M059J (cell line): ENCODE measurements around the gene CPNE4. TPM values are rescaled to one million over a fixed set of nuclear protein-coding genes. Genes with fewer than 3 reads are reported as not detected.

Experiments
- DNase-seq: peaks from one replicate; pipeline ENCODE4 v3.0.0-alpha.2; 2012; ENCODE audit warnings: low read depth
- total RNA-seq: library from RNA; depleted of rRNA; stranded (reverse); fragments of >200 nt; shearing (Covaris generic); gene quantifications from 2 replicates; pipeline ENCODE4 v1.2.3, GENCODE V29; 2014

Gene CPNE4
- total RNA-seq, 1 experiment from 2014 or later = 0.32 TPM

DNA sequence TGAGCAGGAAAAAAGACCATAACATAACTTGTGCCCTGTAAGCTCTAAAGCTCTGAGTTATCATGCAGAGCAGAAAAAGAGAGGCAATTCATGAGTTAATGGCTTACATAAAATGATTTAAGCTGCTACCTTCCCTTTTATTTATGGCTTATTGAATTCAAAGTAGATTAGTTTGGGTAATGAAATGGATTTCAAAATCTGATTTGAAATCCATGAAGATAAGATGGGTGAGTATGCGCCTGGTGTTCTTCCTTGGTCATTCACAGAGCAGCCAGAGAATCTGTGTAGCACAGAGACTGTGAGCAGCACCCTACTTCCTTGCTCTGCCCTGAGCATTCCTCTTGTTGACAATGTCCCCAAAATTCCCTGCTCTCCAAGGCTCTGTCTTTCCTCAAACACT, 495.8 kb downstream of the CPNE4 start:
- no peak for DNase-seq

DNA sequence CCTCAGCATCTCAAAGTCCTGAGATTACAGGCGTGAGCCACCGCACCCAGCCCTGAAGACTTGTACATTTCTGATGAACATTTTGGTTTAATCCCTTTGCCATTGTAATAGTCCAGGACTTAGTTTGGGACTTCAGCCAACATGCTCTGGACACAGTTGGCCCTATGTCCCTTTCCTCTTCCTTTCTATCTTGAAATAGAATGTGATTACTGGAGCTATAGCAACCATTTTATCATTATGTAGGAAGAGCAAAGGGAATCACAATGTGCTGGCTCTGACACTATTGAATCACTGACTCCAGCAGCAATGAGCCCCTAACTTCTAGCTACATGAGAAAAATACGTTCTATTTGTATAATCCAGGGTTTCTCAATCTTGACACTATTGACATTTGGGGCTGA, 497.3 kb downstream of the CPNE4 start:
- no peak for DNase-seq

DNA sequence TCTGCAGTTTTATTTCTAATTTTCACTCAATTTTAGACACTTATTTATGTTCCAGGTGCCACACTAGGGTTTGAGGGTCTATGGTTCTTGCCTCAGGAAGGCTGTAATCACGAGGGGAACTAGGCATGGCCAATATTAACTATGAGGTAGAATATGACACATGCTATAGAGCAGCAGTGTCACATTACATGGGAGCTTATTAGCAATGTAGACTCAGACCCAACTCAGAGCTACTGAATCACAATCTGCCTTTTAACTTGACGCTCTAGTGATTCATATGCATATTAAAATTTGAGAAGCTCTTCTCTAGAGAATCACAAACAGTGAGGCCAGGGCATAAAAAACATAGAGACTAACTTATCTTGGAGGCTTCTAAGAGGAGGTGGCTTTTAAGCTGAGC, 499.2 kb downstream of the CPNE4 start:
- peak; percentile 77 for DNase-seq

DNA sequence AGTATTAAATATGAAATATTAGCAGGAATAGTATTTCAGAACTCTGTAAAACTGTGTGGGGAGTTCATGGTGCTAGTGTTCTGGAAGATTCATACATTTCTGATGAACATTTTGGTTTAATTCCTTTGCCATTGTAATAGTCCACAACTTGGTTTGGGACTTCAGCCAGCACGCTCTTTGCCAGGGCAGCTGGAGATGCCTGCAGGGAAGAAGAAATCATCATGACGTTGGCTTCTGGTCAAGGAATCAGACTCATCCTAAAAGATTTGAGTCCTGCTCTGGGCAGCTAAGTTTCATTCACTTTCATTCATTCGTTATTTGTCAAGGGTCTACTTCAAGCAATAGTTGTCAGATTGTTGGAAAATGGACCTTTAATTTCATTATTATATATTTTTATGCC, 499.7 kb downstream of the CPNE4 start:
- DNase-seq = peak; percentile 83

DNA sequence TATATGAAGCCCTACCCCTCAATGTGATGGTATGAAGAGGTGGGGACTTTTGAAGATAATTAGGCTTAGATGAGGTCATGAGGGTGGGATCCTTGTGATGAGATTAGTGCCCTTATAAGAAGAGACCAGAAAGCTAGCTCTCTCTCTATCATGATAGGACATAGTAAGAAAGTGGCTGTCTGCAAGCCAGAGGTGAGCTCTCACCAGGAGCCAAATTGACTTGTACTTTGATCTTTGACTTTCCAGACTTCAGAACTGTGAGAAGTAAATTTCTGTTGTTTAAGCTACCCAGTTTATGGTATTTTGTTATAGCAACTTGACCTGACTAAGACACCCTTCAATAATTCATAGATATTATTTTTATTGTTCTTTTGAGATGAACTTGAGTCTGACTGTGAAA, 502.2 kb downstream of the CPNE4 start:
- no peak for DNase-seq

DNA sequence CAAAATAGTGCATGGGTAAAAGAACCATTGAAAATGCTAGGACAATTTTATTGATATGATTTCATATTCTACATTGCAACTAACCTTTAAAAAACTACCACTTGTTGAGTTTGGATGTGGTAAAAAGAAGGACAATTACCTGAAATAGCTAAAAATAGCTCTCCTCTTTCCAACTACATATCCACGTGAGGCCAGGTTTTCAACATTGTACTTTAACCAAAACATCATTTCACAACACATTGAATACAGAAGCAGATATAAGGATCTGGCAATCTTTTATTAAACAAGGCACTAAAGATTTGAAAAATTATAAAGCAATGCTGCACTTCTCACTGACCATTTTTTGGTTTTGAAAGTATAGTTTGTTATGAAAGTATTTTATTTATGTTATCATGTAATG, 504.0 kb downstream of the CPNE4 start:
- no peak for DNase-seq

DNA sequence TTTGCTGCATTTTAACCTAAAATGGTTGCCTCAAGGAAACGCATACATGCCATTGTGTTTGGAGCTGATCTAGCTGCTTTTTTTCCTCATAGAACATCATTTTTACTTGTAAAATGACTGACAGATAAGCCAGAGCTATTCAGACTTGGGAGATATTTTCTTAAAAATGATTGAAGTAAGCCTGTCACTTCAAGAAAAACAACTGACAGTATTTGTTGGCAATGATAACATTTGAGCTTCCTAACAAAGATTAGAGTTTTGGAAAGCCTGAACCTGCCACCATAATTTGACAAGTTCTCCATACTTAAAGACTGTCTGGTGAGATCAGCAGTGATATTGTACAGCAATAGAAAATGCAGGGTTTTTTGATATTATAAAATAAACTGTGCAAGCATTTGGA, 504.4 kb downstream of the CPNE4 start:
- no peak for DNase-seq

DNA sequence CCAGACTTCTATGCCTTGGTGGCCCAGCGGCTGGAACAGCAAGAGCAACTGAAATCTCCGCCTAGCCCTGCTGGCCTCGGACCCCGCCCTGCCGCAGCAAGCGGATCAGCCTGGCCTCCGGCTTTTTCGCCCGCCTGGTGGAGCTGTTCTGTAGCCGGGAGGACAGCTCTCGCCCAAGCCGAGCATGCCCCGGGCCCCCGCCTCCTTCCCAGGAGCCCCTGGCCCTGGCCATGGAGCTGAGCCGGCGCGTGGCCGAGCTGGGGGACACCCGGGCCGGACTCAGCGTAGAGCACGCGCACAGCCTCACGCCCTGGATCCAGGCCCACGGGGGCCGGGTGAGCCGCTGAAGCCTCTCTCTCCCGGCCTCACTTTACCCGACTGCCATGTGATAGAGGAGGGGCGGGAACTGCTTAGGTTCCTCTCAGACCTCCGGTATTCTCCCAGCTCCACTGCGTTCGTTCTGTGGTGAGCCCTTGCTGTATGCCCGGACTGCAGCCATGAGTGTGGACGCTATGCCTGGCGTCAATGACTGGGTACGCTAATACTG, 507.9 kb downstream of the CPNE4 start:
- DNase-seq = peak; percentile 19

DNA sequence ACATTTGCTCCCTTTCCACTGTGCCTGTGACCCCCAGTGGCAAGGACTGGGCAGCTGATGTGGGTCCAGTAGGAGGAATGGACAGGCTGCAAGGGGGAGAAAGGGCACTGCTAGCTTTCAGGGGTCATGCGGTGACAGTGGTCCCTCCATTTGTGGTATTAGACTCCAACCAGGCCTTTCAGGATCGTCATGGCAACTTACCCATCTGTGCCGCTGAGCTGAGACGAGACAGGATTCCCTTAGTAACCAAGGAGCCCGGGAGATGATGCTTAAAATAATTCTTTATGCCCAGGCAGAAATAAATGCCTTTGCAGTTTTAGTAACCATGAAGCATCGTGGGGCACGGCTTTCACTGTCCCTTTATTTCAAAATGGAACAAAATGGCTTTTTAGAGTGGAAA, 516.1 kb downstream of the CPNE4 start:
- no peak for DNase-seq

DNA sequence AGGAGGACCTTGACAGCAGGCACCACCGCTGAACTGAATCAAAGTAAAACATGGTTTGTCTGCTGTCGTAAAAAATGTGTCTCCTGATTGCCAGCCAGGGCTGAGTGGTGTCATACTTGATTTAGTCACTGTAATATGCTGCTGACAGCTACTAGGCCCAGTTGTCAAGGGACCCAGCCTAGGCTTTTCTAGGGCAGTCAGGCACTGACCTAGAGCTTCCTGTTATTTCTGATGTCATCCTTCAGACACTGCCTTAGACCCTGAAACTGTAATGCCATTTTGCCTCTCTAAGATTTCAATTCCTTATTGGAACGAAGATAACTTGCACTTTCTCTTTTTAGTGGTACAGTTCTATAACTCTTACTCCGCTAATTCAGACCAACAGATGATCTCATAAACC, 529.4 kb downstream of the CPNE4 start:
- peak; percentile 7 for DNase-seq

DNA sequence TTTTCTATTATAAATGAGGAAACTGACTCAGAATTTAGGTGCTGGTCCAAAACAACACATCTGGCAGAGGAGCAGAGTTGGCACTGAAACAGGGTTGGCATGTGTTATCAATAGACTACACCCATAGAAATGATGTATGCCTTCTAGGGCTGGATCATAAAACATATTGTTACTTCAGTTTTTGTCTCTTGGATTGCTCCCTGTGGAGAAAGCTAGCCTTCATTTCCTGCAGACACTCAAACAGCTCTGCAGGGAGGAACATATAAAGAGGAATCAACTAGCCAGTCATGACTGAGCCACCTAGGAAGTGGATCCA, 531.5 kb downstream of the CPNE4 start:
- DNase-seq = peak; percentile 8

DNA sequence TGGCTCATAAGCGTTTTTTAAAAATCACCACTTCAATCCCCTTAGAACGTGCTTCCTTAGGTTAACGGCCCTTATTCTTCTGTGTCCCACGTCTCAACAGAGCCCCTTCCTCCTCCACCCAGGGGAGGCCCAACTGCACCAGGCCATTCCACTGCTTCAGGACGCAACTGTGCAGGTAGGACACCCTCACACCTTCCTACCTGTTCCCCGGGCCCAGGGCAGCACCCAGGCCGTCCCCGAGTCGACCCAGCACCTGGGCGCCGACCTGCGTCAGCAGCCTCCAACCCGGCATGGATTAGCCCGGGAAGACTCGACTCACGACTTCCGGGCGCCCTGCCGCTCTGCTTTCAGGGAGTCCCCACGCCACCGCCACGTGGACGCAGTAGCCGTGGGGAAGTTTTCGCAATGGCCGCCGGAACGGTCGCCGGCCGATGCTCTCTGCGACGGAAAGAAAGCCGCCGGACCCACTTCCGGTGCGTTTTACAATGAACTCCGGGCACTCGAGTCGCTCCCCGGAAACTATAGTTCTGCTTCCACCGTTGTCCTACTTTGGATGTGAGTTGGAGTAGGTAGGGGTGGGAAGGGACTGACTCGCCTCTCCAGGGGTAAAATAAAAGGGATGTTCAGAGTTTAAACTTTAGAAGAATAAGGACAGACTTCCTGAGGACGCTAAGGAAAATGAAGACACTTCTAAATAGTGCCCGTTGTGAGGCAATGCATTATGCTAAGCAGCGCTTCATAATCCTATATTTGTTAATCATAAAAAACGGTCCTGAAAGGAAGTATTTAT, 532.1 kb downstream of the CPNE4 start, which contains the start of gene MRPL3:
Gene MRPL3, minus strand, starts transcription at position 442 of the 790 bp plus-strand sequence. Its CDS starts 150 bp downstream, at position 292.
- DNase-seq = peak; percentile 90

DNA sequence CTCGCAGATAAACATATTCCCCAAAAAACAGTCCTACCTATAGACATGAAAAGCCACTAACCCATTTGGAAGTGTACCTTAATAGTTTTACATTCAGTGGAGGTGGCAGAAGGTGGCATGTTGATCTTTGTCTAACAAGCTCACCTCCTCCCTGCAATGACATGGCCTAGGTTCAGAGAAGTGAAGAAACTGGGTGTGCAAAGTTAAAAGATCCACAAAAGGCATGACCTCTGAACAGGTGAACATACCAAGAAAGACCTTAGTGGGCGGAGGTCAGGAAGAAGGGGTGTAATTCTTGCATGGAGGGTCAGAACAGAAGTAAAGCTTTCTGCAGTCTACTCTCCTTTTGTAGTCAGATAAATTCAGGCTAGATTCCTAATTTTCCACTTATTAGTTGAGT, 532.9 kb downstream of the CPNE4 start:
- peak; percentile 2 for DNase-seq

DNA sequence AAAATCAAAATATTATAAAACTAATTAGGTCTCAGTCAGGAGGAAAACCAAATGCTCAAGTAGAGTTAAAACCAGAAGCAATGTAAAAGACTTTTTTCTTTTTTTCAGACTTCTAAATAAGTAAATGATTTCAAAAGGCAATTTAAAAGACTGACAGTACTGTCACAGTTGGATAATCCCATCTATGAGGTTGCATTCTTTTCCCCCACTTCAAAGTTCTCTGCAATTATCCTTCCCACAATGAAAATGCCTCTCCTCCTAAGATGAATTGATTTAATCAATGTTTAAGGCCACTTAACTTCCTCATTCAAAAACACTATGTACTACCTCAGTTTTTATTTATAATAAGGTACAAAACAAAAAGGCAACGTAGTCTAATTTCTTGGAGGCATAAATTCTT, 540.1 kb downstream of the CPNE4 start:
- DNase-seq = no peak

DNA sequence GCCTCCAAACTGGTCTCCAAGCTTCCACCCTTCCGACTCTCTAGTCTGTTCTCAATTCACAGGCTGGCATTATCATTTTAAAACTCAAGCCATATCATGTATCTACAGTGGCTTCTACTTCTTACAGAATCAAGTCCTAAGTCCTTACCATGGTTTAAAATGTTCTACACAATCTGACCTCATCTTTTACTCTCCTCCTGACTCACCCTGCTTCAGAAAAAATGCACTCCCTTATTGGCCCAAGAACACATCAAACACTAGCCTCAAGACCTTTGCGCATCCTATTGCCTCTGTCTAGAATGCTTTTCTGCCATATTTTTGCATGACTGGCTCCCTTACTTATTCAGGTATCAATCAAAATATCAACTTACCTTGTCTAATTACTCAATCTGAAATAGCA, 543.0 kb downstream of the CPNE4 start:
- peak; percentile 5 for DNase-seq

DNA sequence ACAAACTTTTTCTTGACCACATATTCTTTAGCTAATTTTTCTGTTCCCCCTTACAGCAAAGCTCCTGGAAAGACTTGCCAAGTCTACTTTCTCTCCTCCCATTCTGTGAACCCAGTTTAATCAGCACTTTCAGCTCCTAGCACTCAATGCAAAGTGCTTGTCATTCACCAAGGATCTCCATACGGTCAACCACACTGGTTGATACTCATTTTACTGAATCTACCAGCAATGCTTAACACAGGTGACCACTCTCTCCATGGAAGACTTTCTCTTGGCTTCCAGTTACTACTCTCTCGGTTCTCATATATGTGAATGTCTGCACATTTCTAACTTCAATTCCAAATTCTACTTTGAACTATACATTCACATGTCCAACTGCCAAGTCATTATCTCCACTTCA, 543.7 kb downstream of the CPNE4 start:
- no peak for DNase-seq

DNA sequence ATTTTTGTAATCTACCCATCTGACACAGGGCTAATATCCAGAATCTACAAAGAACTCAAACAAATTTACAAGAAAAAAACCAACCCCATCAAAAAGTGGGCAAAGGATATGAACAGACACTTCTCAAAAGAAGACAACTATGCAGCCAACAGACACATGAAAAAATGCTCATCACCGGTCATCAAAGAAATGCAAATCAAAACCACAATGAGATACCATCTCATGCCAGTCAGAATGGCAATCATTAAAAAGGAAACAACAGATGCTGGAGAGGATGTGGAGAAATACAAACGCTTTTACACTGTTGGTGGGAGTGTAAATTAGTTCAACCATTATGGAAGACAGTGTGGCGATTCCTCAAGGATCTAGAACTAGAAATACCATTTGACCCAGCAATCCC, 548.3 kb downstream of the CPNE4 start:
- DNase-seq = peak; percentile 3

DNA sequence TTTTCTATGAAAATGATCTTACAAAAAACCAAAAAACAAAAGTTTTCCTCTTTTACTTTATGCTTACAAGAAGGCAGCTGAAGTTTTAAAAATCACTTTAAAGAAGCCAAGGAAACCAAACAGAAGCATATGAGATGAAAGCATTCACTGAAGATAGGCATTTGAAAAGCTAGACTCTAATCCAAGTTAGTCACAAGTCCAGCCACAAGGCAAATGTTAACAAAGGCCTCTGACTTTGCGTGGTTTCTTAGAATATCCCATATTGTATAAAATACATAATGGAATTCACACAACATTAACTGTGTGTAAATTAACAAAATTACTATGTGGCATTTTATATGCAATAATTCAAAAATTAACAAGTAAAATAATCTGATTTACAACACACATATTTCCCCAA, 549.7 kb downstream of the CPNE4 start:
- no peak for DNase-seq

DNA sequence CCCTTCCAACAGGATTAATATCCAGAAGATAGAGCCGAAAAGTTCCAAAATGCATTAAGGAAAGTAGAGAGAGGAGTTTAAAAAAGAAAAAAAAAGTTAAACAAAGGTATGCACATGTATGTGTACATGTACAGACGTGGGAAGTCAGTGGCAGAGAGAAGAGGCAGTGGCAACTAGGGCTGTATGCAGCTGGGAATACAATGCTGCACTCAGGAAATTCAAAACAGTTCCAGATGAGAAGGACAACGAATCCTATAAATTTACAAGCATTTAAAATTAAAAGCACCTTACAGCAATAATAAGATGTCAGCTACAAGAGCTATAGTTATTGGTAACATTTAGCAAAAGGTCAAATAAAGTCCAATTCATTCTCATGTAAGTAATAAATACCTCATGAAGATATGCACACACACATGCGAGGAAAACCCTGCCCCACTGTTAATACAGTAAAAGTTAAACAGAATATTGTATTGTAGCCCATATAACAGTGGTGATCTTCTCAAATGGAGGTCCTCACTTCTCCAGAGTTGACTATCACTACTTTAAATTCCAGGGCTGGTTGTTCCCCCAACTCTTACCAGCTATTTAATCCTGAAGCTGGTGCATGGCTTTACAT, 550.2 kb downstream of the CPNE4 start:
- DNase-seq = no peak
